Astrocyte (in vitro differentiated cells and primary cell): ENCODE measurements around the gene DNAH6. TPM values are rescaled to one million over a fixed set of nuclear protein-coding genes. Genes with fewer than 3 reads are reported as not detected.

Experiments
- DNase-seq: peaks from one replicate; pipeline ENCODE4 v3.0.0-alpha.2; 2010; ENCODE audit warnings: low read depth
- FAIRE-seq: peaks from 2 replicates; lab custom pipeline; 2011; peaks lifted over from hg19 to GRCh38; lab: Jason Lieb, UNC
- H2AFZ ChIP-seq: 2 replicates; pipeline ENCODE4 v1.6.0; 2012; ENCODE audit warnings: low read depth, low read length, inconsistent platforms
- H3K27ac ChIP-seq: 2 replicates; pipeline ENCODE4 v1.5.1; 2011; ENCODE audit warnings: low read depth, low read length, inconsistent platforms
- H3K27me3 ChIP-seq: 2 replicates; pipeline ENCODE4 v1.6.0; 2011; ENCODE audit warnings: low read length, inconsistent platforms; ENCODE audit not compliant: insufficient read depth
- H3K36me3 ChIP-seq: 2 replicates; pipeline ENCODE4 v1.5.1; 2011; ENCODE audit warnings: low read length, inconsistent platforms; ENCODE audit not compliant: insufficient read depth
- H3K4me1 ChIP-seq: 2 replicates; pipeline ENCODE4 v1.5.1; 2011; ENCODE audit warnings: low read length, inconsistent platforms; ENCODE audit not compliant: insufficient read depth
- H3K4me2 ChIP-seq: 2 replicates; pipeline ENCODE4 v1.6.0; 2012; ENCODE audit warnings: low read length, inconsistent platforms
- H3K4me3 ChIP-seq: 2 replicates; pipeline ENCODE4 v1.5.1; 2011; ENCODE audit warnings: low read depth, mild to moderate bottlenecking, low read length, inconsistent platforms; ENCODE audit not compliant: insufficient read depth
- H3K79me2 ChIP-seq: 2 replicates; pipeline ENCODE4 v1.6.0; 2012; ENCODE audit warnings: mild to moderate bottlenecking, low read length, inconsistent platforms; ENCODE audit not compliant: insufficient read depth
- H3K9ac ChIP-seq: 2 replicates; pipeline ENCODE4 v1.6.0; 2012; ENCODE audit warnings: mild to moderate bottlenecking, low read length, inconsistent platforms
- H3K9me3 ChIP-seq: 2 replicates; pipeline ENCODE4 v1.5.1; 2012; ENCODE audit warnings: low read depth, mild to moderate bottlenecking, low read length, inconsistent platforms; ENCODE audit not compliant: insufficient read depth
- H4K20me1 ChIP-seq: 2 replicates; pipeline ENCODE4 v1.6.0; 2012; ENCODE audit warnings: low read length, inconsistent platforms; ENCODE audit not compliant: insufficient read depth
- H3K27ac Mint-ChIP-seq: one replicate; pipeline ENCODE4 v1.8.0; 2021; ENCODE audit warnings: mild to moderate bottlenecking, mixed read lengths; ENCODE audit not compliant: unreplicated experiment
- H3K27me3 Mint-ChIP-seq: one replicate; pipeline ENCODE4 v1.8.0; 2021; ENCODE audit warnings: low read depth, mixed read lengths; ENCODE audit not compliant: unreplicated experiment
- H3K36me3 Mint-ChIP-seq: one replicate; pipeline ENCODE4 v1.8.0; 2021; ENCODE audit warnings: low read depth, mixed read lengths; ENCODE audit not compliant: unreplicated experiment
- H3K4me1 Mint-ChIP-seq: one replicate; pipeline ENCODE4 v1.8.0; 2021; ENCODE audit warnings: low read depth, mixed read lengths; ENCODE audit not compliant: unreplicated experiment
- H3K4me3 Mint-ChIP-seq: one replicate; pipeline ENCODE4 v1.8.0; 2021; ENCODE audit warnings: mild to moderate bottlenecking, moderate library complexity, mixed read lengths; ENCODE audit not compliant: unreplicated experiment
- H3K9me3 Mint-ChIP-seq: one replicate; pipeline ENCODE4 v1.8.0; 2021; ENCODE audit warnings: mild to moderate bottlenecking, mixed read lengths; ENCODE audit not compliant: unreplicated experiment
- EZH2 ChIP-seq: IDR thresholded peaks from 2 replicates; pipeline ENCODE4 v1.6.1; 2012; ENCODE audit warnings: mild to moderate bottlenecking, low read length, inconsistent platforms; ENCODE audit not compliant: insufficient read depth
- total RNA-seq: library from RNA; stranded (reverse); gene quantifications from 2 replicates; pipeline ENCODE4 v1.2.1, GENCODE V29; 2021
- TF ChIP-seq, protein P1 (sequence below): IDR thresholded peaks from 2 replicates; pipeline ENCODE4 v1.5.1; 2011; ENCODE audit warnings: low read depth, mild to moderate bottlenecking, inconsistent platforms, low read length, moderate library complexity; ENCODE audit not compliant: insufficient read depth

The DNAH6 gene
- total RNA-seq, 1 donor from 2014 or later, result 0.20 TPM

DNA sequence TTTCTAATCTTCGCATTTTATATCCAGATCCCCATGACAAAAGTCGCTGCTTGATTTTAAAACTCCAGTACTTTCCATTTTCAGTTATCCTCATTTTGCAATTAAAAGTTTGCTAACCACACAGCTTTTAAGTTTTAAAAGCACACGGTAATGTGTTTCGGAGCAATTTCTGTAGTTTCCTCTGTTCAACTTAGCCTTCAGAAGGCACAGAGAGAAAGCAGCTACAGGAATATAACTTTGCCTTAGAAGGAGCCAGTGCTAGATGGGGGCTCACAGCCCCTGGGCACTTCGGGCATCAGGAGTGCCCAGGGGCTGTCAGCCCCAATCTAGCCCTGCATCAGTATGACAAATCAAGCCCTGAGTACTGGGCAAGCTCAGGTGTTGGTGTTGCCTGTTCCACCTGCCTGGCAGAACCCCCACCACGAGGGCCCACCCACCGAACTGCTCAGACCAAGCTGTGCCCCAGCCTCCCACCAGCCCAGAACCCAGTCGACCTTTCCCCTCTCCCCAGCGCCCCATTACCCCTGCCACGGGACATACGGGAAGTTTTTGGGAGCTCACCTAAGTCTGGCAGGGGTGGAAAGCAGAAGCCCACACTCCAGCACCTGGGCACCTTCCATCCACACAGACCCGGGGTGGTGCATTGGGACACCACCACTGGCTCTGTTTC, 317.3 kb downstream of the DNAH6 start:
- no peaks in the 10 kb centered on the region for H3K27me3 ChIP-seq
- TF ChIP-seq EZH2, result no peak
- TF ChIP-seq, protein P1, sequence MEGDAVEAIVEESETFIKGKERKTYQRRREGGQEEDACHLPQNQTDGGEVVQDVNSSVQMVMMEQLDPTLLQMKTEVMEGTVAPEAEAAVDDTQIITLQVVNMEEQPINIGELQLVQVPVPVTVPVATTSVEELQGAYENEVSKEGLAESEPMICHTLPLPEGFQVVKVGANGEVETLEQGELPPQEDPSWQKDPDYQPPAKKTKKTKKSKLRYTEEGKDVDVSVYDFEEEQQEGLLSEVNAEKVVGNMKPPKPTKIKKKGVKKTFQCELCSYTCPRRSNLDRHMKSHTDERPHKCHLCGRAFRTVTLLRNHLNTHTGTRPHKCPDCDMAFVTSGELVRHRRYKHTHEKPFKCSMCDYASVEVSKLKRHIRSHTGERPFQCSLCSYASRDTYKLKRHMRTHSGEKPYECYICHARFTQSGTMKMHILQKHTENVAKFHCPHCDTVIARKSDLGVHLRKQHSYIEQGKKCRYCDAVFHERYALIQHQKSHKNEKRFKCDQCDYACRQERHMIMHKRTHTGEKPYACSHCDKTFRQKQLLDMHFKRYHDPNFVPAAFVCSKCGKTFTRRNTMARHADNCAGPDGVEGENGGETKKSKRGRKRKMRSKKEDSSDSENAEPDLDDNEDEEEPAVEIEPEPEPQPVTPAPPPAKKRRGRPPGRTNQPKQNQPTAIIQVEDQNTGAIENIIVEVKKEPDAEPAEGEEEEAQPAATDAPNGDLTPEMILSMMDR, result no peak
- H3K4me3 ChIP-seq, result no peak overlapping the region
- H3K4me1 Mint-ChIP-seq, result peaks cover 14% of the 10 kb centered on the region
- H3K27me3 Mint-ChIP-seq, result peaks cover 1% of the 10 kb centered on the region
- H3K27ac Mint-ChIP-seq, result no peak overlapping the region
- peaks cover 7% of the 10 kb centered on the region for H3K9me3 Mint-ChIP-seq
- no peak overlapping the region for H3K4me2 ChIP-seq
- DNase-seq (no peak), FAIRE-seq (no peak)
- no peaks in the 10 kb centered on the region for H3K9me3 ChIP-seq
- no peaks in the 10 kb centered on the region for H4K20me1 ChIP-seq
- no peak overlapping the region for H3K9ac ChIP-seq
- peaks cover 4% of the 10 kb centered on the region for H3K4me1 ChIP-seq
- H2AFZ ChIP-seq, result no peak overlapping the region
- no peak overlapping the region for H3K4me3 Mint-ChIP-seq
- no peaks in the 10 kb centered on the region for H3K36me3 ChIP-seq
- H3K36me3 Mint-ChIP-seq, result no peaks in the 10 kb centered on the region
- H3K79me2 ChIP-seq, result no peaks in the 10 kb centered on the region
- H3K27ac ChIP-seq, result no peak overlapping the region

DNA sequence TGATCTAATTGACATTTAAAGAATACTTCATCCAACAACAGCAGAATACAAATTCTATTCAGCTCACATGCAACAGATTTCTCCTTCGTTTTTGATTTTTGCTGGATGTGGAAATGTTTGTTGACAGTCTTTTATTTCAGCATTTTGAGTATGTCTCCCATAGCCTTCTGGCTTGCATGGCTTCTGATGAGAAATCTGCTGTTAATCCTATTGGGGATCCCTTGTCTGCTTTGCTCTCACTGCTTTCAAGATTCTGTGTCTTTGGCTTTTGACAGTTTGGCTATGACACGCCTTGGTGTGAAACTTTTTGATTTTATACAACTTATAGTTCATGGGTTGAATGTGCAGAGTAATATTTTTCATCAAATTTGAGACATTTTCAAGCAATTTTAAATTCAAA, 319.9 kb downstream of the DNAH6 start:
- peaks cover 33% of the 10 kb centered on the region for H3K4me1 Mint-ChIP-seq

More for the DNA sequence above, 319.9 kb downstream of the DNAH6 start:
- DNase-seq (no peak), FAIRE-seq (no peak)
- no peak overlapping the region for H3K4me3 Mint-ChIP-seq
- TF ChIP-seq EZH2, result no peak
- TF ChIP-seq, protein P1, result no peak
- H3K27me3 Mint-ChIP-seq, result no peaks in the 10 kb centered on the region
- H3K9me3 Mint-ChIP-seq, result peaks cover 5% of the 10 kb centered on the region
- Histone ChIP-seq H3K79me2 (no peaks in the 10 kb centered on the region), H3K9me3 (no peaks in the 10 kb centered on the region), H3K9ac (no peak overlapping the region), H3K27ac (no peak overlapping the region), H3K4me2 (no peak overlapping the region), H3K36me3 (no peaks in the 10 kb centered on the region), H2AFZ (no peak overlapping the region), H4K20me1 (no peaks in the 10 kb centered on the region), H3K4me1 (peaks cover 4% of the 10 kb centered on the region), H3K27me3 (peaks cover 2% of the 10 kb centered on the region), H3K4me3 (no peak overlapping the region)
- no peaks in the 10 kb centered on the region for H3K36me3 Mint-ChIP-seq
- H3K27ac Mint-ChIP-seq, result no peak overlapping the region
